IMR-90 (cell line): ENCODE data around the gene CTDSPL.

Source experiments
- BHLHE40 ChIP-seq: fragments of 150-350 bp; IDR thresholded peaks from 2 replicates; pipeline ENCODE4 v1.6.1; 2016; ENCODE audit warnings: mild to moderate bottlenecking, low read depth, low read length
- CEBPB ChIP-seq: IDR thresholded peaks from 2 replicates; pipeline ENCODE4 v1.6.1; 2012; ENCODE audit warnings: low read depth, low read length, improper control_type of control experiment
- FOS ChIP-seq: fragments of 150-350 bp; IDR thresholded peaks from 2 replicates; pipeline ENCODE4 v1.6.1; 2016; ENCODE audit warnings: low read depth, low read length
- MAFK ChIP-seq: IDR thresholded peaks from 2 replicates; pipeline ENCODE4 v1.6.1; 2012; ENCODE audit warnings: low read depth, low read length, improper control_type of control experiment
- MAZ ChIP-seq: IDR thresholded peaks from 2 replicates; pipeline ENCODE4 v1.6.1; 2012; ENCODE audit warnings: low read depth, mild to moderate bottlenecking, low read length, improper control_type of control experiment, moderate library complexity, borderline replicate concordance
- MXI1 ChIP-seq: IDR thresholded peaks from 2 replicates; pipeline ENCODE4 v1.6.1; 2012; ENCODE audit warnings: low read depth, mild to moderate bottlenecking, low read length, moderate library complexity, borderline replicate concordance
- POLR2A ChIP-seq: IDR thresholded peaks from 2 replicates; pipeline ENCODE4 v1.6.1; 2012; ENCODE audit warnings: mild to moderate bottlenecking, low read depth, low read length
- RAD21 ChIP-seq: IDR thresholded peaks from 2 replicates; pipeline ENCODE4 v1.6.1; 2012; ENCODE audit warnings: low read length, improper control_type of control experiment
- RCOR1 ChIP-seq: IDR thresholded peaks from 2 replicates; pipeline ENCODE4 v1.6.1; 2012; ENCODE audit warnings: mild to moderate bottlenecking, low read length, improper control_type of control experiment; ENCODE audit not compliant: insufficient replicate concordance
- RFX5 ChIP-seq: IDR thresholded peaks from 2 replicates; pipeline ENCODE4 v1.8.0; 2012; ENCODE audit warnings: low read depth, mild to moderate bottlenecking, low read length, moderate library complexity
- SMC3 ChIP-seq: fragments of 150-350 bp; IDR thresholded peaks from 2 replicates; pipeline ENCODE4 v1.6.1; 2016; ENCODE audit warnings: low read depth, mild to moderate bottlenecking, antibody characterized with exemption, low read length, moderate library complexity
- TF ChIP-seq, protein P1 (sequence below): conservative IDR thresholded peaks from 2 replicates; pipeline ENCODE4 v1.5.1; 2012; ENCODE audit warnings: mild to moderate bottlenecking, low read depth, low read length, improper control_type of control experiment
- TF ChIP-seq, protein P2 (sequence below): fragments of 150-350 bp; IDR thresholded peaks from 2 replicates; pipeline ENCODE4 v1.6.1; 2016; ENCODE audit warnings: low read depth, mild to moderate bottlenecking, low read length, moderate library complexity, borderline replicate concordance

DNA sequence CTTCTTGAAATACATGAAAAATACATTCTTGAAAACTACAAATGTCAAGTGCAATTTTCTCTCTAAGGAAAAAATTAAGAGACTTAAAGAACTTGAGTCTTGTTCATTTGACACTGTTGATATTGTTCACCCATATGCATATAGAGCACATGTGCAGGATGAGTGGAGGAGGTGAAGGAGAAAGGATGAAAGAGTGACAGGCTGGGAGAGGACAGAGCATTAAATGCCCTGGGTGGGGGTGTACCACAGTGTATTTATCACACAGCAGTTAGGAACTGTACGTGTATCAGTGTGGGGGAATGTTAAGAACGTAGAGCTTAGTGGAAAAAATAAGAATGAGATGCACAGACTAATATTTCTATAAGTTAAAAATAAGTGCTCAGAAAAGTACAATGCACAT lies 45.7 kb downstream of the CTDSPL start:
- TF ChIP-seq, protein P1, sequence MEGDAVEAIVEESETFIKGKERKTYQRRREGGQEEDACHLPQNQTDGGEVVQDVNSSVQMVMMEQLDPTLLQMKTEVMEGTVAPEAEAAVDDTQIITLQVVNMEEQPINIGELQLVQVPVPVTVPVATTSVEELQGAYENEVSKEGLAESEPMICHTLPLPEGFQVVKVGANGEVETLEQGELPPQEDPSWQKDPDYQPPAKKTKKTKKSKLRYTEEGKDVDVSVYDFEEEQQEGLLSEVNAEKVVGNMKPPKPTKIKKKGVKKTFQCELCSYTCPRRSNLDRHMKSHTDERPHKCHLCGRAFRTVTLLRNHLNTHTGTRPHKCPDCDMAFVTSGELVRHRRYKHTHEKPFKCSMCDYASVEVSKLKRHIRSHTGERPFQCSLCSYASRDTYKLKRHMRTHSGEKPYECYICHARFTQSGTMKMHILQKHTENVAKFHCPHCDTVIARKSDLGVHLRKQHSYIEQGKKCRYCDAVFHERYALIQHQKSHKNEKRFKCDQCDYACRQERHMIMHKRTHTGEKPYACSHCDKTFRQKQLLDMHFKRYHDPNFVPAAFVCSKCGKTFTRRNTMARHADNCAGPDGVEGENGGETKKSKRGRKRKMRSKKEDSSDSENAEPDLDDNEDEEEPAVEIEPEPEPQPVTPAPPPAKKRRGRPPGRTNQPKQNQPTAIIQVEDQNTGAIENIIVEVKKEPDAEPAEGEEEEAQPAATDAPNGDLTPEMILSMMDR: no peak
- no peak for TF ChIP-seq POLR2A
- TF ChIP-seq MAZ: no peak
- no peak for TF ChIP-seq RAD21
- no peak for TF ChIP-seq MAFK
- no peak for TF ChIP-seq CEBPB
- no peak for TF ChIP-seq RCOR1
- TF ChIP-seq BHLHE40: no peak
- TF ChIP-seq SMC3: no peak
- TF ChIP-seq MXI1: no peak
- no peak for TF ChIP-seq FOS
- no peak for TF ChIP-seq RFX5
- TF ChIP-seq, protein P2, sequence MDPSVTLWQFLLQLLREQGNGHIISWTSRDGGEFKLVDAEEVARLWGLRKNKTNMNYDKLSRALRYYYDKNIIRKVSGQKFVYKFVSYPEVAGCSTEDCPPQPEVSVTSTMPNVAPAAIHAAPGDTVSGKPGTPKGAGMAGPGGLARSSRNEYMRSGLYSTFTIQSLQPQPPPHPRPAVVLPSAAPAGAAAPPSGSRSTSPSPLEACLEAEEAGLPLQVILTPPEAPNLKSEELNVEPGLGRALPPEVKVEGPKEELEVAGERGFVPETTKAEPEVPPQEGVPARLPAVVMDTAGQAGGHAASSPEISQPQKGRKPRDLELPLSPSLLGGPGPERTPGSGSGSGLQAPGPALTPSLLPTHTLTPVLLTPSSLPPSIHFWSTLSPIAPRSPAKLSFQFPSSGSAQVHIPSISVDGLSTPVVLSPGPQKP: no peak
